Endothelial cell of umbilical vein (primary cell): Measurements from ENCODE around the gene RPRML.

Source experiments
- CTCF ChIP-seq, 2 donors: IDR thresholded peaks; 1 replicate in 1 of 2; 2 replicates in 1 of 2; pipeline ENCODE4 v1.5.1; 2011; ENCODE audit warnings: low read length in 2 of 2, mild to moderate bottlenecking in 2 of 2, moderate library complexity in 2 of 2, control low read depth in 1 of 2, inconsistent platforms in 1 of 2, low read depth in 1 of 2; ENCODE audit not compliant: insufficient read depth in 1 of 2; ENCODE audit errors: extremely low read depth in 1 of 2
- JUN ChIP-seq: IDR thresholded peaks from 2 replicates; pipeline ENCODE4 v1.6.1; 2011; ENCODE audit warnings: borderline replicate concordance, low read depth; ENCODE audit not compliant: insufficient read length, insufficient read depth
- MAX ChIP-seq: IDR thresholded peaks from 2 replicates; pipeline ENCODE4 v1.6.1; 2011; ENCODE audit not compliant: insufficient read depth, insufficient read length
- POLR2A ChIP-seq: IDR thresholded peaks from 2 replicates; pipeline ENCODE4 v1.6.1; 2012; ENCODE audit warnings: low read depth, mild to moderate bottlenecking, control low read depth, low read length
- POLR2AphosphoS5 ChIP-seq: IDR thresholded peaks from 2 replicates; pipeline ENCODE4 v1.6.1; 2012; ENCODE audit warnings: low read depth, mild to moderate bottlenecking, control low read depth, low read length, moderate library complexity; ENCODE audit not compliant: insufficient read depth

- TF ChIP-seq POLR2A, result no peak
- peak; percentile 93 to 94 for TF ChIP-seq CTCF (IDR thresholded peaks at IDR 0.05; ENCODE audit: extremely low read depth in 1 of 2, insufficient read depth in 1 of 2, low read depth in 1 of 2, low read length in 2 of 2)
- no peak for TF ChIP-seq JUN
- no peak for TF ChIP-seq MAX
- peak; percentile 23 for TF ChIP-seq POLR2AphosphoS5
Observed at GRCh38 chr17:46942441-46943217, 36.4 kb downstream of the RPRML start.
